GM13976 (cell line): ENCODE results near the gene ZNF445.
"Not testable (repeated sequence)": the region's sequence is repeated elsewhere in the genome, so short reads cannot be mapped to it uniquely, and the experiment has no call there.

ENCODE experiments used
- DNase-seq: peaks from one replicate; pipeline ENCODE4 v3.0.0; 2012; ENCODE audit warnings: low spot score
- in situ Hi-C: fragments of 300-500 bp; cut with MboI; formaldehyde crosslinking; loops from one replicate; pipeline ENCODE4 v1.12.0; 2022; ENCODE audit warnings: low sequenced_read_pairs, mixed read lengths, inconsistent platforms; ENCODE audit not compliant: unreplicated experiment
- TF ChIP-seq, protein P1 (sequence below): IDR thresholded peaks from 2 replicates; pipeline ENCODE4 v1.5.1; 2012; ENCODE audit warnings: borderline replicate concordance, mild to moderate bottlenecking; ENCODE audit not compliant: insufficient read depth; ENCODE audit errors: extremely low read depth, missing control alignments, control extremely low read depth

The ZNF445 gene

GRCh38 chr3:44478055-44478468, 592 bp upstream of the ZNF445 start:
- in situ Hi-C loops: no loop called here
- TF ChIP-seq, protein P1, sequence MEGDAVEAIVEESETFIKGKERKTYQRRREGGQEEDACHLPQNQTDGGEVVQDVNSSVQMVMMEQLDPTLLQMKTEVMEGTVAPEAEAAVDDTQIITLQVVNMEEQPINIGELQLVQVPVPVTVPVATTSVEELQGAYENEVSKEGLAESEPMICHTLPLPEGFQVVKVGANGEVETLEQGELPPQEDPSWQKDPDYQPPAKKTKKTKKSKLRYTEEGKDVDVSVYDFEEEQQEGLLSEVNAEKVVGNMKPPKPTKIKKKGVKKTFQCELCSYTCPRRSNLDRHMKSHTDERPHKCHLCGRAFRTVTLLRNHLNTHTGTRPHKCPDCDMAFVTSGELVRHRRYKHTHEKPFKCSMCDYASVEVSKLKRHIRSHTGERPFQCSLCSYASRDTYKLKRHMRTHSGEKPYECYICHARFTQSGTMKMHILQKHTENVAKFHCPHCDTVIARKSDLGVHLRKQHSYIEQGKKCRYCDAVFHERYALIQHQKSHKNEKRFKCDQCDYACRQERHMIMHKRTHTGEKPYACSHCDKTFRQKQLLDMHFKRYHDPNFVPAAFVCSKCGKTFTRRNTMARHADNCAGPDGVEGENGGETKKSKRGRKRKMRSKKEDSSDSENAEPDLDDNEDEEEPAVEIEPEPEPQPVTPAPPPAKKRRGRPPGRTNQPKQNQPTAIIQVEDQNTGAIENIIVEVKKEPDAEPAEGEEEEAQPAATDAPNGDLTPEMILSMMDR: no peak
- DNase-seq: no peak

DNA sequence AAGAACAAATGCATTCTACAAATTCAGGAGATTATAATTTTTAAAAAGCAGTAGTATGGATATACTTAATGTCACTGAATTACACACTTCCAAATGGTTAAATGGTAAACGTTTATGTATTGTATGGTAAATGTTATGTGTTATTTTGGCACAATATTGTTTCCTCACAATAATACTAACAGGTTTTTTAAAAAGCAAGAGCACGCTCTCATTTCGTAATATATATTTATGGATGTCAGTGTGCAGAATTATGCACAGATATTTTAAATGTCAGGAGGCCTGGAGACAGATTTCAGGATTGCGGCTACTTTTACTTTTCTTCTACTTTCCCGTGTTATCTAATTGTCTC, 533 bp downstream of the ZNF445 start:
- in situ Hi-C loops: no loop called here
- TF ChIP-seq, protein P1: no peak
- DNase-seq: no peak

- in situ Hi-C loops: no loop called here
- TF ChIP-seq, protein P1: no peak
- no peak for DNase-seq
Observed at GRCh38 chr3:44476181-44476611, 1.3 kb downstream of the ZNF445 start.

DNA sequence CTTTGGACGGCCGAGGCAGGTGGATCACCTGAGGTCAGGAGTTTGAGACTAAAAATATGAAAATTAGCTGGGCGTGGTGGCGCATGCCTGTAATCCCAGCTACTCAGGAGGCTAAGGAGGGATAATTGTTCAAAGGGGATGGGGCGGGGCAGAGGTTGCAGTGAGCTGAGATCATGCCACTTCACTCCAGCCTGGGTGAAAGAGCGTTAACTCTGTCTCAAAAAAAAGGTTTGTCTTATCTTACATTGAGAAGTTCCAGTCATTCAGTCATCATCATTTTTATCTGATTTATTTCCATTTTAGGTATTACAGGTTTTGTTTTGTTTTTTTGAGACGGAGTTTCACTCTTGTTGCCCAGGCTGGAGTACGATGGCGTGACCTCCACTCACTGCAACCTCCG, 2.6 kb downstream of the ZNF445 start:
- in situ Hi-C loops, DNase-seq: not testable (repeated sequence)

GRCh38 chr3:44470430-44470829, 7.0 kb downstream of the ZNF445 start:
- DNase-seq: no peak
- in situ Hi-C loops: no loop called here
- TF ChIP-seq, protein P1: no peak

GRCh38 chr3:44469914-44470313, 7.6 kb downstream of the ZNF445 start:
- TF ChIP-seq, protein P1: no peak
- in situ Hi-C loops: no loop called here
- no peak for DNase-seq

GRCh38 chr3:44468572-44469520, 8.6 kb downstream of the ZNF445 start:
- DNase-seq: no peak
- in situ Hi-C loops: no loop called here
- TF ChIP-seq, protein P1: no peak

GRCh38 chr3:44468099-44468537, 9.4 kb downstream of the ZNF445 start:
- DNase-seq, in situ Hi-C loops: not testable (repeated sequence)
